Left lobe of liver (tissue), 2 donors: ENCODE measurements around the gene RBM10. TPM values are rescaled to one million over a fixed set of nuclear protein-coding genes. Genes with fewer than 3 reads are reported as not detected.

ENCODE experiments used
- ATAC-seq: fragments of 200-7000 bp; cut with Tn5 transposase; one replicate; pipeline ENCODE4 v1.9.1; 2020; ENCODE audit warnings: mild to moderate bottlenecking, moderate library complexity
- DNase-seq: peaks from one replicate; pipeline ENCODE4 v3.0.0-alpha.2; 2020; ENCODE audit warnings: low spot score
- total RNA-seq: library from RNA; stranded (reverse); gene quantifications from one replicate; pipeline ENCODE4 v1.2.1, GENCODE V29; 2021
- donor health status: DM: no; HTN: no; CAD: no; lungs with moderate emphysema.
- donor health status: DM: no; HTN: yes; CAD: no.

RBM10 gene
- total RNA-seq, 1 donor from 2014 or later = 15.0 TPM

DNA sequence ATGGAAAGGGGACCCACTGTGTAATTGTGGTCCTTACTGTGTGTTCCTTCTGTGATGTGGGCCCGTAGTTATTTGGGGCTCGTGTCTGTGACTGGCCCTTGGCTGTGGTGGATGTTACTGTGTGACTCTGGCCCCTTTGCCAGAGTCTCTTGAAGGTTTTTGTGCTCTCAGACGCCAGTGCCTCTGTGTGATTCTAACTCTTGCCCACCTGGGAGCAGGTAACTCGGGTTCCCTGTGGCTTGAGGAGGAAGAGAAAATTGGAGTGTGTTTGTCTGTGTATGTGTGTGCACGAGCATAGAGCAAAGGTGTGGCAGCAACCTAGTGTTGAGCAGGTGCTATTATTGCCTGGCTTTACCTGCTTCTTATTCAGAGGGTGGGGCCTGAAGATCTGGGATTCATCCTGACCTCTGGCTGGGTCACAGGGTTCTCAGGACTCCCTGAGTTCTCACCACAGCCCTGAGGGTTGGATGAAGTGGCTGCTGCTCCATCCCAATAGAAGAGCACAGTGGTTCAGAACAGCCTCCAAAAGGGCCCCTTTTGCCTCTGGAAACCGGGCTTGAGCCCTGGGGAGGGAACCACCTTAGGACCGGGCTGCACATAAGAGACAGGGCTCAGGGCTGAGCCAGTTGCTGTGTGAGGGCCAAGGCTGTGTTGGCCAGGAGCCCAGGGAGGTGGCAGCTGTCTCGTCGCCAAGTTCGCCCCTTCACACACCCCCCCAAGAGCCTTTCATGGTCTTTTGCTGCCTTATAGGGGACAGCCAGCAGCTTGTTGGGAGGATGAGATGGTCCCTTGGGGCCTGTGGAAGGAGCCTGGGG is 1.3 kb downstream of the RBM10 start:
- DNase-seq (no peak), ATAC-seq (no peak)

DNA sequence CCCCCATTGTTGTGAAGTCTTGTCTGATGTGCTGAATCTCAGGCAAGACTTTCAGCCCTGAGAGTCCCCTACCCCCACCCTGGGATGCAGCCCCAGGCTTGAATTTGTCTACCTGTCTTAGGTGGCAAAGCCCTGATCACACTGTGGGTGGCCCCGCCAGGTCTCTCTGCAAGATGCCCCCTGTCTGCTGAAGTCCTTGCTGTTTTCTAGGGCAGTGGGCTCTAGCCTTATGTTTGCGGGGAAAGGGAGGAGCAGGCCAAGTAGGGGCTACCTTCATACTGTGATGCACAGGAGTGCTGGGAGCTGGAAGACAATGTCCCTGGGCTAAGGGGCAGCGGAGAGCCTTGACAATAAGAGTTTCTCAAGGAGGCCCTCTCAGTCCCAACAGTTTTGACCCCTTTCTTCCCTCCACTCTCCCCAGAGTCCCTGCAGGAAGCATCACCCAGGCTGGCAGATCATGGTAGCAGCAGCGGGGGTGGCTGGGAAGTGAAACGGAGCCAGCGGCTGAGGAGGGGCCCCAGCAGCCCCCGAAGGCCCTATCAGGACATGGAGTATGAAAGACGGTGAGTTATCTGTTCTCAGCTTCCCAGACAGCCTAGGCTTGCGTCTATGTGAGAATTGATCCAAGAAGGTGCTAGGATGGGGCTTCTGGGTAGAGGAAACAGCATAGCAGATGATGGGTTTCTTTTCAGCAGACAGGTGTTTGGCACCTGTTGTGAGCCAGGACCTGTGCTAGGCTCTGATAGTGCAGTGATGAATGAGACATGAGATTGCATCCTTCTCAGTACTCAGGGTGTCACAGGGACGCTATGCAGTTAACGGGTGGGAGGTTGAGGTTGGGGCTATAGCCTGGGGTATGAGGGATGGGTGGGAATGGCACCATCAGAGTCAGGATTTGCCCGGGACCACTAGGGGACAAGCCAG is 2.2 kb downstream of the RBM10 start:
- DNase-seq (no peak), ATAC-seq (no peak)

DNA sequence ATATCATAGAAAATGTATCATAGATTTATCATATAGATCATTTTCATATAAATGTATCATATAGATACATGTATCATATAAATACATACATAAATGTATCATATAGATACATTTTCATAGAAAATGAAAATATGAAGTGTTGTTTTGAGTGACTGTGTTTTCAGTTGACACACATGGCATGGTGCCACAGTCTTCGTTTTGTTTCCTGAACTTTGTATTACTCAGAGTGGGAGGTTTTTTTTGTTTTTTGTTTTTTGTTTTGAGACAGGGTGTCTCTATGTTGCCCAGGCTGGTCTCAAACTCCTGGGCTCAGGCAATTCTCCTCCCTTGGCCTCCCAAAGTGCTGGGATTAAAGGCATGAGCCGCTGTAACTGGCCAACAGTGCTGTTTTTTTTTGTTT is 3.9 kb downstream of the RBM10 start:
- ATAC-seq (no peak), DNase-seq (no peak)

DNA sequence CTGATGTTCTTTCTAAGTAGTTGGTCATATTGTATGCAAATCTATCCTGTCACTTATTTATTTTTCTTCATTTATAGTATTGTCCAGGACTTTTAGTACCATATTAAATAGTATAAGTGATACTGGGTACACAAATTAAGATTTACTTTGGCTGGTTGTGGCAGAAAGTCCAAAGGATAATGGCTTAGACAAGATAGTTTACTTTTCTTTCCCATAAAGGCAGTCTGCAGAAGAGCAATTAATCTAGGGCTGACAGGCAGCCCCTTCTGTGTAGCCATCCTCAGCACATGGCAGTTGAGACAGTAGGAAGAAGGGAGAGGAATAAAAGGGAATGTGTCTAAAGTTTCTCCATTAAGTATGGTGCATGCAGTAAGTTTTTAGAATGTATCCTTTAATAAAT is 6.4 kb downstream of the RBM10 start:
- ATAC-seq (peak; percentile 73), DNase-seq (no peak)

DNA sequence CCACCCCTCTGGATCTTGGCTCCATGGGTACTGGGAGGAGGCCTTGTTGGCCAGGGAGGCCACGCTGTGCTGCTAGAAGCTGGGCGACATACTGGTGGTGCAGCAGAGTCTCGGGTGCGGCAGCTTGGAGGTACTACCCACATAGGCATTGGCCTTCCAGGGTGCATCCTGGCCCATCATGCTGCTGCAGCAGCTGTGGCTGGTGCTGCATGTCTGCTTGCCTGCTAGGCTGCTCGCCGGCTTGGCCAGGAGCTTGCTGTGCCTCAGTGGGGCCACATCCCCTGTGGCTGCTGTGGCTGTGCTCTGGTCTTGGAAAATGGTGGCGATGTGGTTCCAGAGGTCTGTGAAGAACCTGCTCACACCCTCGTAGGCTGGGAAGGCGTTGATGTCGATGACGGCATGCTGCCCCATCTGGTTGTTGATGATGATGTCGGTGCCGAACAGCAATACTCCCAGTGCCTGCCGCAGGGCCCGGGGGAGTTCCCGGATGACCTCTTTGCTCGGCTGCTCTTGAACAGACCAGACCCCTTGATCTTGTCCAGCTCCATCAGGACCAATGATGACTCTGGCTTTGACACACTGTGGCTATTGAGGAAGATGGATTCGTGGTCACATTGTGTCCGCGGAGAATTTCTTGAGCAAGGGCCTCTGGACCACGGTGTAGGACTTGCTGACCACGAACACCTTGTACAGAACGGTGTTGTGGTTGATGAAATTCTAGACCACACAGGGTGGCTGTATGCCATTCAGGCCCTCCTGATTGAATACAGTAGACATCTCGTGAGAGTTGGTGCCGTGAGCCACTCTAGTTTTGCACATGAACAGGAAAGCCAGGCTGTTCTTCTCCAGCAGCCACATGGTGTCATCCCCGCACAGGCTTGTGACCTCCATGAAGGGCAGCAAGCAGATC is 11.8 kb downstream of the RBM10 start:
- DNase-seq (no peak), ATAC-seq (no peak)

DNA sequence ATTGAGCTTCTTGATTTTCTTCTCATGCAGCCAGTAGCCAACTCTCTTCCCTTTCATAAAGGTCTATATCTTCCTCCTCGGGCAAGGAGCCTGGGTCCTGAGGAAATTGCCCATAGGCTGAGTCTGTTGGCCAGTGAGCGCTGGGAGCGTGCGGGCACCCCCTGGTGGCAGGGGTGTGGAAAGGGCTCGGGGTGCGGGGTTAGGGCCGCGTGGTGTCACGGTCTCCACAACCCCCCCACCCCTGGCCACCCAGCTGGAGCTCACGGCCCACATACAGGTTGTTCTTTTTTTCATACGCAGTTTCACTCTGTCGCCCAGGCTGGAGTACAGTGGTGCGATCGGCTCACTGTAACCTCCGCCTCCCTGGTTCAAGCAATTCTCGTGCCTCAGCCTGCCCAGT is 13.1 kb downstream of the RBM10 start:
- no peak for ATAC-seq
- no peak for DNase-seq

DNA sequence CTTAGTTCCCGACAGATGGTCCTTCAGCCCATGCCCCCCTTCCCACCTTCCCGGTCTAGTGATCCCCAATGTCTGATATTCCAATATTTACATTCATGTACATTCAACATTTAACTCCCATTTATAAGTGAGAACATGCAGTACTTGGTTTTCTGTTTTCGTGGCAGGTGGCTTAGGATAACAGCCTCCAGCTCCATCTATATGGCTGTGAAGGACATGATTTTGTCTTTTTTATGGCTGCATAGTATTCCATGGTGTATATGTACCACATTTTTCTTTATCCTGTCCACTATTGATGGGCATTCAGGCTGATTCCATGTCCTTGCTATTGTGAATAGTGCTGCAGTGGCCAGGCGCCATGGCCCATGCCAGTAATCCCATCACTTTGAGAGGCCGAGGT is 13.8 kb downstream of the RBM10 start:
- ATAC-seq (no peak), DNase-seq (no peak)

DNA sequence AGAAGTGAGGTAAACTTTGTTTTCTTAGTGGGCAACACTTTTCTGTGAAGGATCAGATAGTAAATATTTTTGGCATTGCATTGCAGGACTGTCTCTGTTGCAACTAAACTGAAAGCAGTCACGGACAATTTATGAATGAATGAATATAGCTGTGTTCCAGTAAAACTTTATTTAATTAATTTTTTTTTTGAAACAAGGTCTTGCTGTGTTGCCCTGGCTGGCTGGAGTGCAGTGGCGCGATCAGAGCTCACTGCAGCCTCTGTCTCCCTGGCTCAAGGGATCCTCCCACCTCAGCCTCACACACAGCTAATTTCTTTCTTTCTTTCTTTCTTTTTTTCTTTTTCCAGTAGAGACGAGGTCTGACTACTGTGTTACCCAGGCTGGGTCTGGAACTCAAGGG is 15.8 kb downstream of the RBM10 start:
- DNase-seq = no peak
- ATAC-seq = no peak

DNA sequence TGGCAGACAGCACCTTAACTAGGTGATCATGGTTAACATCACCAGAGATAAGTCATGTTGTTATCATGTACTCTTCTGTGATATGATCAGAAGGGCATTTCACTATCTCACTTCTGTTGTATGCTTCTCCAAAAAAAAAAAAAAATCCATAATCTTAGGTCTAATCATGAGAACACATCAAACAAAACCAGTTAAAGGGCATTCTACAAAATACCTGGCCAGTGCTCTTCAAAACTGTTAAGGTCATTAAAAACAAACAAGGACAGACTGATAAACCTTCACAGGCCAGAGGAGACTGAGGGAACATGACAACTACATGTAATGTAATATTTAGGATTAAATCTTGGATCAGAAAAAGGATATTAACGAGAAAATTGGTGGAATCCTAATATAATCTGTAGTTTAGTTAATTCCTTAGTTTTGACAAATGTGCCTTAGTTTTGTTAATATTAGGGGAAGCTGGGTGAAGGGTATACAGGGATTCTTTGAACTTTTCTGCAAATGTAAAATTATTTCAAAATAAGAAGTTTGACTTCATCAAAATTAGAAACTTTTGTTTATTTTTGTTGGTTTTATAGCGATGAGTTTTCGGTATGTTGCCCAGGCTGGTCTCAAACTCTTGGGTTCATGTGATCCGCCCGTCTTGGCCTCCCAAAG is 18.0 kb downstream of the RBM10 start:
- DNase-seq = no peak
- ATAC-seq = peak; percentile 54

DNA sequence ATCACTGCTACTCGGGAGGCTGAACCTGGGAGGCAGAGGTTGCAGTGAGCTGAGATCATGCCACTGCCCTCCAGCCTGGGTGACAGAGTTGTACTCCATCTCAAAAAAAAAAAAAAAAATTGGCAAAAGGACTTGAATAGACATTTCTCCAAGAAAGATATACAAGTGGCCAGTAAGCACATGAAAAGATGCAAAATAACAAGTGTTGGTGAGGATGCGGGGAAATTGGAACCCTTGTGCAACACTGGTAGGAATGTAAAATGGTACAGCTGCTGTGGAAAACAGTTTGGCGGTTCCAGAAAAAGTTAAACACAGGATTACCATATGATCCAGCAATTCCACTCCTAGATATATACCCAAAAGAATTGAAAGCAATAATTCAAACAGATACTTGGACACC is 19.4 kb downstream of the RBM10 start:
- DNase-seq (no peak), ATAC-seq (no peak)

DNA sequence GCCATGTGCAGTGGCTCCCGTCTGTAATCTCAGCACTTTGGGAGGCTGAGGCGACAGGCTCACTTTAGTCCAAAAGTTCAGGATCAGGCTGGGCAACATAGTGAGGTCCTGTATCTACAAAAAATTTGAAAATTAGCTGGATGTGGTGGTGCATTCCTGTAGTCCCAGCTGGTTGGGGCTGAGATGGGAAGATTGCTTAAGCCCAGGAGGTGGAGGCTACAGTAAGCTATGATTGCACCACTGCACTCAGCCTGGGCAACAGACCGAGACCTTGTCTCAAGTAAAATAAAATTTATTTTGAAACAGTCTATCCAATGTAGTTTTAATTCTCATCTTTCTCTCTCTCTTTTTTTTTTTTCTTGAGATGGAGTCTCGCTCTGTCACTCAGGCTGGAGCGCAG is 21.1 kb downstream of the RBM10 start:
- DNase-seq (no peak), ATAC-seq (peak; percentile 47)

DNA sequence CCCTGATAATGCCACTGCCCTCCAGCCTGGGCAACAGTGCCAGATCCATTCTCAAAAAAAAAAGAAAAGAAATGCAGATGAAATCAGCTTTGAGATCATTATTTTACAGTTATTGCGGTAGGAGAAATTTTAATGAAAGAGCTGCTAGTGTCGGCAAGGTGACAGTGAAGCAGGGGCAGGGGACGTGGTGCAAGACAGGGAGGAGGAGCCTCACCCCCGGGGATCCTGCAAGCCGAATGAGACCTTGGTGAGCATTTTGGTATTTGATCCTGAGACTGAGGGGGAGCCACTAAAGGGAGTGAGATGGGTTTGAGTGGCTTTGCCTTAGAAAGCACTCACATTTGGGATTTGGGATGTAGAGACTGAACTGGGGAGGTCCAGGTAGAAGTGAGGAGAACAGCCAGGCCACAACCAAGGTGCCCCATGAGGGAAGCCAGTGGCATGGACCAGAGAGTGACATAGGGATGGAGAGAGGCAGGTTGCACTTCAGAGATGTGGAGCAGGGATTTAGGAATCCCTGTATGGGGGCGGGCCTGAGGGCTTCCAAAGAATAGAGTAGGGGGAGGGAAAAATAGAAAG is 23.6 kb downstream of the RBM10 start:
- DNase-seq = no peak
- ATAC-seq = no peak

DNA sequence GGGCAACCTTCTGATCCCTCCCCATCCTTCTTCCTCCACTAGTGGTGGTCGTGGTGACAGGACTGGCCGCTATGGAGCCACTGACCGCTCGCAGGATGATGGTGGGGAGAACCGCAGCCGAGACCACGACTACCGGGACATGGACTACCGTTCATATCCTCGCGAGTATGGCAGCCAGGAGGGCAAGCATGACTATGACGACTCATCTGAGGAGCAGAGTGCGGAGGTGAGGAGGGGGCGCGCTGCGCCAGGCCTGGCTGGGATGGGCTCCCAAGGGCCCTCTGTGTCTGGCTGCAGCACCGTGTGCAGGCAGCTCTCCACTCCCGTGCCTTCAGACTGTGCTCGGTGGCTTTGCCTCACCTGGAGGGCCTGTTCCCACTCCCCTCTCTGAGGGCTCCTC is 24.3 kb downstream of the RBM10 start:
- ATAC-seq (no peak), DNase-seq (no peak)

DNA sequence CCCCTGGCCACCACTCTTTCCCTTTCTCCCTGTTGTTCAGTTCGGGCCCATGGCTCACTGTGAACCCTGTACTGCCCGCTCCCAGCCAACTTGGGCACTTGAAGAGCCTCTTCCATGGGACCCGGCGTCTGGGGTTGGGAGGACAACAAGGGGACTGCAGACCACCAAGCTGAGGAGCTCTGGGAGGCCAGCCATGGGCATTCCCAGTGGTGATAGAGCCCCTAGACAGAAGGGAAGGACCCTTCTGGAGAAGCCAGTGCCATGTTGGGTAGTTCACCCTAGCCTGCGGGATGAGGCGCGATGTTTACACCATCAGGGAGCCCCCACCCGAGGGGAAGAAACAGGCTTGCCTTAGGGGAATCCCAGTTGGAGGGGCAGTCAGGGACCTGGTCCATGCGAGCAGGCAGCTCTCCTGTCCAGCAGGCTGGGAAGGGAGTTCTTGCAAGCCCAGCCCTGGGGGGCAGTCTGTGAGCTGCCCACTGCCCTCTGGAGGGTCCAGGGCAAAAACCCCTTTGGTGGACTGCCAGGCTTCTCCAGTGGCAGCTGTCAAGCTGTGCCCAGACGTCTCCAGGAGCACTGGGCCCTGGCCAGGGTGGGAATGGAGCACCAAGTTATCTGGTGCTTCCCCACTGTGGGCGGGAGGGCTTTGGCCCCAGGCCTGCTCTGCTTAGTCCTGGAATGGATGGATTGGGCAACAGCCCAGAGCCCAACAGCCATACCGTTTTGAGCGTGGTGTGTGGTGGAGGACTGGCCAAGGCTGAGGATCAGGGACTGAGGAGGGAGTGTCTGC is 24.9 kb downstream of the RBM10 start:
- DNase-seq (no peak), ATAC-seq (peak; percentile 37)

DNA sequence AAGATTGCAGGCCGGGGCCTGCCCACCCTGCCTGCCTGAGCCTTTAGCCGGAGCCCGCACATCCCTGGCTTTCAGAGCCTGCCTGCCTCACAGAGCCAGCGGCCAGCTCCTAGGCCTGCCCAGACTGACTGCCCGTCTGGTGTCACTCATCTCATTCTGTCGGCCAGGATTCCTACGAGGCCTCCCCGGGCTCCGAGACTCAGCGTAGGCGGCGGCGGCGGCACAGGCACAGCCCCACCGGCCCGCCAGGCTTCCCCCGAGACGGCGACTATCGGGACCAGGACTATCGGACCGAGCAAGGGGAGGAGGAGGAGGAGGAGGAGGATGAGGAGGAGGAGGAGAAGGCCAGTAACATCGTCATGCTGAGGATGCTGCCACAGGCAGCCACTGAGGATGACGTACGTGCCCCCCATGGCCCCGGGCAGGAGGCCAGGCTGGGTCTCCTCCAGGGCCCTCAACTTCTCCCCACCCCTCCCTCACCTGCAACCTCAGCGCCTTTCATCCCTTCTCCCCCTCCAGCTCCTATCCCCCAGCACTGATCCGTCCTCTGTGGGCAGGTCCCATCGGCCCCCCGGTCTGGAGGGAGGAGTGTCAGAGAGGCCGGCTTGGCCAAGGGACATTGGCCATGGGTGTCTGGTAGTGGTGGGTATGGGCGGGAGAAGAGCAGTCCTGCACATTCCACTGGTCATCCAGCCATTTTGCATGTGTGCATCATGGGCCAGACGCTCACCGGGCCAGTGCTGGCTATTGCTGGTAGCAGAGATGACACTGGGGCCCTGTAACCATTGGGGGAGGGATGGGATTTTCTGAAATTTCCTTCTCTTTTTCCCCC is 26.1 kb downstream of the RBM10 start:
- ATAC-seq = no peak
- no peak for DNase-seq

DNA sequence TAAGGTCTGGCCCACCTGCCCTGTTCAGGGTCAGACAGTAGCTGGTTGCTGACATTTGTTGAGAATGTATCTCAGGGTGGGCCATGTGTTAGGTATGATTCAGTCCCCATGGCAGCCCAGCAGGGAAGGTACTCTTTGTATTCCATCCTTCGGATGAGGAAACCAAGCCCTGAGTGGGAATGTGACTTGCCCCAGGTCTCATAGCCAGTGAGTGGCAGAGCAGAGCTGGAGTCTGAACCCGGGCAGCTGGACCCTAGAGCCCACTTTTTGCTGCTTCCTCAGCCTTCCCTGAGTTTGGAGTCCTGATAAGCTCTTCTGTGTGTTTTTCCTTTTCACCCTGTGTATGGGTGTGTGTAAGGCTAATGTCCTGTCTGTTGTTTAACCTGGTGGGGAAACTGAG is 27.0 kb downstream of the RBM10 start:
- DNase-seq (no peak), ATAC-seq (no peak)

DNA sequence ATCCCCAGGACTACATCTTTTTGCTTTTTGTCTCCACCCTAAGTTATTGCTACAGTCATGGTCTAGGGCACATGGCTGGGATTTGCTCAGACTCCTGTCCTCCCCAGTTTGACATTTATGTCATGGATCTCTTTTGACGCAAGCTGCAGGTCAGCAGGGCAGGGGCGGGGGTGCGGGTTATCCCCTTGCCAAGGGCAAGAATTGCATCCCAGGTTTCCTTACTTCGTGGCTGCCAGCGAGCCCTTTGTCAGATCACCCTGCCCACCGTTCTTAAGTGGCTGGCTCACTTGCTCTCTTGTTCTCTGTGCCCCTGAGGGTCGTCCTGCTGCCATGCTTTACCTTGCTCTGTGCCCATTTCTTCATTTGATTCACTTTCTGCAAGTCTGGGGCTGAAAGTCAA is 27.5 kb downstream of the RBM10 start:
- DNase-seq = no peak
- ATAC-seq = no peak

DNA sequence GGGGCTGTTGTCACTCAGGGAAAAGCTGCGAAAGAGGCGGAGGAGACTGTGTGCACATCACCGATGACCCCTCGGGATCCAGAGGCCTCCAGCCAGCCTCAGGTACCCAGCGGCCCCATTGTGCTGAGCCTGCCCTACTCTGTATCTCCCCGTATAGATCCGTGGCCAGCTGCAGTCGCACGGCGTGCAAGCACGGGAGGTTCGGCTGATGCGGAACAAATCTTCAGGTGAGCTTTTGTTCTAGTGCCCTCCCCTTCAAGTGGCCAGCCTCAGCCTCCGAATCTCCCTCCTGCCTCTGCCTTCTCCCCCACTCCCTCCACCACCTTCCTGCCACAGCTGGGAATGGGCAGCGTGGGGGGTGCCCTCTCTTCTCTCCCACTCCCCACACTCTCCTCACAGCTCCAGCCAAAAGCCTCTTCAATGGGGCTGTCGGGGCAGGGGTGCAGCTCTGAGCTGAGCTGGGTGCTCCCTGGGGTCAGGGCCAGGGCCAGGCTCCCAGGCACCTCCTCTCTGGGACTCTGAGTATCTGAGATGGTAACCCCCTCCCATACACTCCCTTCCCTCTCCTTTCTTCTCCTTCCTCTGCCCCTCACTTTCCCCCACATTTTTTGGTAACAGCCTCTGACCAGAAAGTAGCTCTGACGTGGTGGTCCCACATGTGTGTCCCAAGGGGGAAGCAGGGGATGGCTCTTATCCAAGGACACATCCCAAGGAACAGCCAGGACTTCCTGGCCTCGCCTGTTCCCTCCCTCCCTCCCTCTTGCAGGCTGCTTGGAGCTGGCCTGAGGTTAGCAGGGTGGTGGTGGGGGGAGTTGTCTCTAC is 28.2 kb downstream of the RBM10 start:
- ATAC-seq (no peak), DNase-seq (no peak)
